SKM-1 treated with dmso at 0.1 percent for 144 hours (cell line): ENCODE results near the gene HOXB2.
A peak's percentile ranks its signal among the peaks of the same experiment; 100 is the strongest.

Experiments used
- DNase-seq: peaks from one replicate; lab custom pipeline; 2025; ENCODE audit not compliant: unreplicated experiment; lab: John Stamatoyannopoulos, UW

Gene HOXB2

DNA sequence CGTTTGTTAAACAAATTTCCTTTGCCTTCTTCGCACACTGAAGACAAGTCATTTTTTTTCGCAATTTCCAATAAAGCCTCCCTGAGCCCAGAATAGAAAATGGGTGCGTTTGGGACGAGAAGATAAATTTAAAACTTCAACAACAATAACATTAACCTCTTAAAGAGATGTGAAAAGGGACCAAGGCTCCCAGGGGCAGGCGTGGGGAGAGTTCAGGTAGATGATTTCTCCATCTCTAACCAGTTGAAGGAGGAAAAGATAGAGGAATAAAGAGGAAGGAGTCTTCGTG, 34.5 kb upstream of the HOXB2 start:
- no peak for DNase-seq

DNA sequence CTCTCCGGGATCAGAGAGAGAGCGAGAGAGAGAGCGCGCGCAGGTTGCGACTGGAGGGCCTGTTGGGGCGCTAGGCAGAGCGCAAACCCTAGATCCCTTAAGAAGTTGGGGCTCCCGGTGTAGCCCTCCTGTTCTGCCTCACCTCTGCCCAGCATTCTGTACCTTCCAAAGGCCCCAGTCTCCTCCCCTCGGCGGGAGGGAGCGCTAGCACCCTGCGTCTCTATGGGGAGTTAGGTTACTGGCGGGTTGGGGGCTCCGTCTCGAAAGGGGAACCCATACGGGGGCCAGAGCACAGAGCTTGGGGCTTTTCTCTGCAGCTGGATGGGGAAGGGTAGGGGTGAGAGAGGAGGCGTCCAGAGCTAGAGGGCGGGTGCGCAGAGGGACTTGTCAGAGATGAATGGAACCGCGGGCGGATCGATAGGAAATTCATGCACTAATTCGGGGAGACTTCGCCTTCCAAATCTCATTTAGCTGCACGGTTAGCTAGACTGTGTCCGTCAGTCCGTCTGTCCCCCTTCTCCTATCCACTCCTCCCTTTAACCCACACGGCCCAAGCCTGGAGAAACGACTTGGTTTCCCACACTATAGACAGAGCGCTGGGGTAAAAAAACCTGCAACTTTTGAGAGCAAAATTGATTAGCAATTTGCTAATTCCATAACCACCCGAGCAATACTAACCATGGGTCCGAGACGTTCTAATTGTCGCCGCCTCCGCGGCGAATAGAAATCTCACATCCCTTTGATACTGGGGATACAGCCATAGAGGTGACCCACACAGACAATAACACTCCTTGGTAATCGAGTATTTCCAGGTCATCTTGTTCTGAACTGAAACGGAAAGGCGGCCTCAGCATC, 33.9 kb upstream of the HOXB2 start:
- no peak for DNase-seq

DNA sequence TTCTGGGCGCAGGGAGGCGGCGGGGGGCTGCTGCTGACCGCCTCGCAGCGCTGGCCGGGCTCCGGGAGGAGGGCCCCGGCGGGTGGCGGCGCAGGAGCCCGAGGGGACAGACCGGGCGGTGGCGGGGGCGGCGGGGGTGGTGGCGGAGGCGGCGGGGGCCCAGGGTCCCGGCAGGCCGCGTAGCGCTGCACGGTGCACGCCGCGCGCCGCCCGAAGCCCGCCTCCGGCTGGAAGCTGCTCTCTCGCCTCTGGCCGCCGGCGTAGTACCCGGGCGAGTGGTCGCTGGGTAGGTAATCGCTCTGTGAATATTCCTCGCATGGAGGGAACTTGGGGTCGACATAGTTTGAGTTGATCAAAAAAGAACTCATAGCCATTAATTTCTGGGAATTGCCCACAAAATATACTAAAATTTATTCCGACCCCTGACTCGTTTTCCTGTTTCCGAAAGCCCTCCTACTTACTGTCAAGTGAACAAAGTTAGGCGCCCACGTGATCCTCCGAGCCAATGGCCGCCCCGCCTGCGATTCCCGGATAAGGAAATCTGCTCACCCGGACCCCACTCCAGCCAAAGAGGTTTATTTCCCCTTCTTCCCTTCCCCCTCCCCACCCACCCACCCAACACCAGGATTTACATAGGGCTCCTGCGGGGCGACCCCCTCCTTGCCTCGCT, 33.2 kb upstream of the HOXB2 start, which contains the start of gene HOXB4:
HOXB4 (minus strand) TSS at position 405 of the 670 bp plus-strand sequence; CDS start at position 374, 31 bp downstream.
- peak; percentile 80 for DNase-seq

DNA sequence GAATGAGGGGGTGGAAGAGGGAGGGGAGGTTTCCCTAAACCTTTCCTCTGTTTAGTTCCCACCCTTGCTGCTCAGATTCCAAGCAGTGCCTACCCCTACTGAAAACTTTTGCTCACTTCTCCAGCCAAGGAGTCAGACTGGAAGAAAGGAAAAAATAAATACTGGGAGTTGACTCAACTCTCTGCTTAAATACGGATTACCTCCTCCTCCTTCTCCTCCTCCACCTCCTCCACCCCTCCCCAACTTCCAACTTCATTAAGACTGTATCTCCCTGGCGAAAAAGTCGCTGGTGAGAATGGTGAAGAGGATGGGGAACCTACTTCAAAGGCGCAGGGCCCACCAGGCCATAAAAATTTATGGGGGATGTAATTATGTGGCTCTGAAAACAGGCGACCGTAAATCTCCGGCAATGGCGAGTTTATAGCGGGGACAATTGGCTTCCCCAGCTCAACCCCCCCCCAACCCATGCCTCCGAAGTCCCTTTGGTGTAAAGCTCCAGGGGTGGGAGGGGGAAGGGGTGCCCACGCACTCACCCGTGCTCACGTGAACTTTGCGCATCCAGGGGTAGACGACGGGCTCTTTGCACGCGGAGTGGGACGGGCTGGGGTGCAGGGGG, 32.5 kb upstream of the HOXB2 start:
- DNase-seq, result no peak

DNA sequence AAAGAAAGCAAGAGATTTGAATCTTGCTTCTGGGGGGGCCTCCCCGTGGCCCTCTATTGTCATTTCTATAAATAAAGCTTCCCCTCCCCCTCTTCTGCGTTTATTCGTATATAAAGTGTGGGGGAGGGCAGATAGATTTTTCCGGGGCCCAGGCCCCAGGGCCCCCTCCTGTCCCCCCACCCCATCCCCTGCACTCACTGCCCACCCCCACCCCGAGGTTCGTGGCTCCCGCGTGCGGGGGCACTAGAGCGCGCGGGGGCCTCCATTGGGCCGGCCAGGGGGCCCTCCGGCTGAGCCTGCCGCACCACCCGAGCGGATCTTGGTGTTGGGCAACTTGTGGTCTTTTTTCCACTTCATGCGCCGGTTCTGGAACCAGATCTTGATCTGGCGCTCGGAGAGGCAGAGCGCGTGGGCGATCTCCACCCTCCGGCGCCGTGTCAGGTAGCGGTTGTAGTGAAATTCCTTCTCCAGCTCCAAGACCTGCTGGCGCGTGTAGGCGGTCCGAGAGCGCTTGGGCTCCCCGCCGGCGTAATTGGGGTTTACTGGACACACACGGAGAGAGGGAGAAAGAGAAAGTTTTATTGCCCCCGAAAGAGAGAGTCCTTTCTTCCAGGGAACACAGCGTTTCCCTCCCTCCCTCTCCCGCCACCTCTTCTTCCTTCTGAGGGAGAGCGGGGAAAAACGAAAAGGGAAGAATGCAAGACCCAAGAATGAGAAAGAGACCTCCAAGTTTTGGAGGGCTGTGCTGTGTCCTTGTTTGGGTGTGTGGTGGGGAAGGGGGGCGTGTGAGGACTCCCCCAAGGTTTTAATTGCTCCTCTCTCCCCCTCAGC, 31.8 kb upstream of the HOXB2 start:
- DNase-seq, result no peak

DNA sequence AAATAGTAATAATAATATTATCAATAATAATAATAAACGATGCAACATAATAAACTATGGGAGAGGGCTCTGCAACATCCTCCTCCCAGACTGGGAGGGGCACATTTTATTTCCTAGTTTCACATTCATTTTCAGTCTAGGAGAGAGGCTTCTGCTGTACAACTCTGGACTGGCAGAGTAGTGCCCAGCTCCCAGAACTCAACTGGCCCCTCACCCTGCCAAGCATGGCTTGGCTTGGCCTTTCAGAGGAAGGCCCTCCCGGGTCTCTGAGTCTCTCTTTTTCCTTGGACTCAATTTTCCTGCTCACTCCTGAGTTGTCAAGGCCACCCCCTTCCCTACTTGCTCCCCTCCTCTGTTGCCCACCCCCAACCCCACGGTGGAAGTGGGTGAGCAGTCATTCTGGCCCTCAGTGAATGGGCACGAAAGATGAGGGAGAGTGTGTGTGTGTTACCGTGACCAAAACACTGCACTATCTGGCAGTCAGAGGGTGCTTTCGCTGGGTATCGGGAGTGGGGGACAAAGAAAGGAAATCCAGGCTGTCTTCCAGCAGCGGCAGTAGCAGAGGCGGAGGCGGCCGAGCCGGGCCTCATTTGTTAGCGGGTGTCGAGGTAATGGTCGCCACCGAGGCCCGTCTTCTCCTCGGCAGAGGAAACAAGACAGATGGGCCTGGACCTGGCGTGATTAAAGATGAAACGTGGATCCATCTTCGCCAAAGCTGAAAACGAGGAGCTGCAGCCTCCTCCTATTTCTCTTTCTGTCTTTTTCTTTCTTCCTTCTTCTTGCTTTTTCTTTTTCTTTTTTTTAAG, 31.0 kb upstream of the HOXB2 start:
- DNase-seq, result no peak

DNA sequence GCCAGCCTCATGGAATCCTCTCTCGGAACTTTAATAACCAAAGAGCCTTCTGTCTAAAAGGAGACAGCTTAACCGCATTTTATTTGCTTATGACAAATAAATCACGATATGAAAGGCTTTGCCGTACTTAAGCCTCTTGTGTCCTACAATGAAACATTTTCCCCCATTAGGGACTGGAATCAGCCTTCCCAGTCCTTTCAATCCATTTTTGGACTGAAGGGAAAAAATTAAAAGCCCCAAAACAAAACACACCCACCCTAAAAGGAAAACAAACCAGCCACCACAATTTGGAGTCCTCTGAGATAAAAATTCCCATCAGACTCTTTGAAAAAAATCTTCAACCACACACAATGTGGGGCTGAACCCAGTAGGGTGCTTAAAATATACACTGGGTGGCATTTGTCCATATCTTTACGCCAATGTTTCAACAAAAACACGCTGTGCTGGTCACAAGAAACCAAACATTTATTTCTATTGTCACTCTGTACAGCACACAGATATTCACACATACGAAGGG, 30.2 kb upstream of the HOXB2 start:
- no peak for DNase-seq

DNA sequence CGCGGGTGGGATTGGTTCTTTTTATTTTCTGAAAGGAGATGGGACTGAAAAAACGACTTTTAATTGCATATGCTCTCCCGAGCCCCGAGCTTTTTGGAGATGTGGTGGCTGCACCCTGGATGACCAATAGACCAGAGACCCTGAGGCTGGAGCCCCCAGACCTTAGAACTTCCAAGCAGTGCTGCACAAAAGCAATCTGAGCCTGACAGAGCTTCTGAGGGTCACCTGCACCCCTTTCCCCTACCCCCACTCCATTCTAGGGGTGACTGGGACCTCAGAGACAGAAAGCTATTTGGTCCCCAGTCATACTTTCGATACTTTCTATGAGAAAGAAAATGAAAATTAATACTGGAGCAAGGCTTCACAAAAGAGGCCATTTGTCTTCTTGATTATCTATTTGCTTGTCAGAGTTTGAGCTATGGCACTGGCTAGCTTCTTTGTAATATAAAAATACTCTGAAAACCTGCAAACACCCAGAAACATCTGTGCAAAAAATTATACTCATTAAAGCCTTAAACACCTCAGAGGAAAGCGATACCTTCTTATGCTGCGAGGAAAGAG, 29.7 kb upstream of the HOXB2 start:
- no peak for DNase-seq

DNA sequence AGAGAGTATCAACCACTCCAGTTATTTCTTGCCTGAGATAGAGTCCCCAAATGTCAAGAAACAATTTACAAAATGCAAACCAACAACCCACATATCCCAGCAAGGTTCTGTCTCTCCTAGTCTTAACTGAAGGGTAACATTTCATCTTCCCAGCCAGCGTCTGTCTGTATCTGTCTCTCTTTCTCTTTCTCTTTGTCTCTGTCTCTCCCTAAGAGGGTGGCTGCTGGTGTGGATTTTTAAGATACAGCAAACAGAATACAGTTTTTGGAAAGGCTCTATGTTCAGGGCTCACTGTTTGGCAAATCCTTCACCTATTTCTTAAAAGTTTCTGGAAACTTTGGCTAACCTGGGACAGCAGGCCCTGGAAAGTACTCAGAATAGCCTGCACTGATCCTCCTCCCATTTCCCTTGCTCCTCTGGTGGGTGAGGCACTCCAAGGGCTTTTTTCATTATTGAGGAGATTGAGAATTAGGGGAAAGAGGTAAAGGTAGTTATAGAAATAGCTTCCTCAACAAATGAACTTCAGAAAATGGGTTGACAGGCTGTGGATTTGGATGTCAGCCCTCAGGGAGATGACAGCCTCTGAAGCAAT, 27.0 kb upstream of the HOXB2 start:
- no peak for DNase-seq

DNA sequence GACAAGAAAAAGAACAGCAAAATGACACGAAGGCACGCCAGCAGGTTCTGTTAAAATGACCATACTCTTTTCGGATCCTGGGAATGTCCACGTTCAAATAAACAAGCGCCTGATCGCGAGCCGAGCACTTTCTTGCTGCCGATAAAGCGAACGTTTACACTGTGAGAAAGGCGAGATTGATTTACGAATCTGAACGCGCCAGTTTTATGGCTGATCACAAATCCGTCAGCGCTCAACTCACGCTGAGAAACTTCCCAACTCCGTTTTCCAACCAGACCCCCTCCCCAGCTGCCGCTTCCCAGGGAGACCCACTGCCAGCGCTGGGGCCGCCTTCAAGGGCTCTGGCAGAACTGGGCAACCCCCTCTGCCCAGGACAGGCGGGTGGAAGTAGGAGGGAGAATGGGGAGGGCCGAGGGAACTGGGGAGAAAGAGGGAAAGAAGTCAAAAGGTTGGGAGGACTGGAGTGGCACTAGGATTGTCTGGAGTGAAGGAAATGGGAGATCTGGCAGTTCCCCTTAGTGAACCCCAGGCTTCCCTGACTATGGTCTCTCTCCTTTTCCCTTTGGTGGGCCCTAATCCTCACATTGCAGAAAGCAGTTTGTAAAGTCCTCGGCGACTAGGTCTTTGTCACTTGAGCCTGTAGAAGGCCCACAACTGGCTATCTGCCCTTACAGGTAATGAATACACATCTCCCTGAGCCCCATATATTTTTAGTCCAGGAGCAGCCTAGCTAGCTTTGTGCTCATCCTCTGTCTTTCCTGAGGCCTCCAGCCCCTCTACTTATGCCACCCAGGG, 26.3 kb upstream of the HOXB2 start:
- no peak for DNase-seq

DNA sequence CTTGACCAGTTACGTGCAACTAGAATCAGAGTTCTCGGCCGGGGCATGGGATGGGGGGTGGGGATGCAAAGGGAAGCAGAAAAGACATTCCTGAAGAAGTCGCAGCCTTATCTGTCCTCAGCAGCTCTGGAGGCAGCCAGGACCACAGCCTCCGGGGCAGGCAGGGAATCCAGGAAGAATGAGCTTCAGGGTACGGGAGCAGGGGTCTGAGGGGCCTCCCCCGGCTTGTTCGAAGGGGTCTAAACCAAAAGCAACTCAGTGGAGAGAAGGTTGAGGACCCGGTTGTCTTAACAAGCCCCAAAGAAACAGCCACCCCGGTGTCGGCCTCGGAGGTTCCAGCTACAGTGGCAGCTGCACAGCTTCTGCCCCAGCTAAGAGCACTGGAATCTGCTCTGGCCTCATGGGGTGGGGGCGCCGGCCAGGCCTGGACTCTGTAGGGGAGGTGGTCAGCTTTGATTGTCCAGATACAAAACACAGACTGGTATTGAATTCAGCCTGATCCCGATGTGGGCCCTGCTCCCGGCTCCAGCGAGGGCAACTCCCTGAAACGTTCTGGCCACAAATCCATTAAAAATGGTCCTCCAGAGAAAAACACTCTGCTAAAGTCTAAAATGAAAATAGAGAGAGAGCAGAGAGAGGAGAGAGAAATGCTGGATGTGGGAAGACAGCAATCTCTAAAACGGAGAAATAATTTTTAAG, 25.6 kb upstream of the HOXB2 start:
- no peak for DNase-seq

DNA sequence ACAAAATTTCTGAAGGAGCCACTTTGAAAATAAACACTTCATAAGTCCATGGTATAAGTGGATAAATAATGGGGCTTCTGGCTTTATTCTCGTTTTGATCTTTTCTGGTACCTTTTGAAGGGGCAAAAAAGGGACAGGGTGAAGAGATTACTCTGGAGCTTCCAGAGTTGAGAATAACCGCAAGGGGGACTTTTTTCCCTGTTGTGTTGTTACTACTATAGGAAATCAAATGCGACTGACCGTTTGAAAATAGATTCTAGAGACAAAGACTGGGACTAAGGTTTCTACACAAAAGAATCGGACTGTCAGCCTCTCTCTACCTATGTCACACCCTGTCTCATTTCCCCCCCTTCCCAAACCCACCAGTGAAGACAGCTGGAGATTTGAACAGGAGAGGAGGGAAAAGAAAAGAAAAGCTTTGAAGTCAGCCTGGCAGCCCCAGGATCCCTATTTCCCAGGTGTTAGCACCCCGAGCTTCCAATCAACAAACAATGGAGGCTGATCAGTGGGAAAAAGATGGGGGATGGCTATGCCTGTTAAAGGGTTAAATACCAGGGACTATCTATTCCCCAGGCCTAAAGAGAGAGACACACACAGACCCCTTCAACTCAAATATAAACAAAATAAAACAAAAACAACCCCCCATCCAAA, 24.9 kb upstream of the HOXB2 start:
- DNase-seq, result no peak

DNA sequence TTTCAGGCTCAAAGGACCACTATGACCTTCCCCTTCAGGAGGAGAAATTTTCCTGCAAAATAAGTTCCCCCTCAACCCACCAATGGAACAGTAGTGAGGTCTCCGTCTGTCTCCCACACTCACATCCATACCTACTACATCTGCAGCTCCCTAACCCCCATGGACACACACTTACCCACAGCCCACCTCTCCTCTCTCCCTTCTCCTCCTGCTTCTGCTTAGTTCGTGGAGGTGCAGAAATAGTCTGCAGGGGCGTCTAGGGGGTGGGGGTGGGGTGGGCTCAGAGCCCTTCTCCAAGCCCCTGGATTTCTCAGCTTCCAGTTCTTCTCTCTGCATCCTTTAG, 24.3 kb upstream of the HOXB2 start:
- DNase-seq, result no peak

DNA sequence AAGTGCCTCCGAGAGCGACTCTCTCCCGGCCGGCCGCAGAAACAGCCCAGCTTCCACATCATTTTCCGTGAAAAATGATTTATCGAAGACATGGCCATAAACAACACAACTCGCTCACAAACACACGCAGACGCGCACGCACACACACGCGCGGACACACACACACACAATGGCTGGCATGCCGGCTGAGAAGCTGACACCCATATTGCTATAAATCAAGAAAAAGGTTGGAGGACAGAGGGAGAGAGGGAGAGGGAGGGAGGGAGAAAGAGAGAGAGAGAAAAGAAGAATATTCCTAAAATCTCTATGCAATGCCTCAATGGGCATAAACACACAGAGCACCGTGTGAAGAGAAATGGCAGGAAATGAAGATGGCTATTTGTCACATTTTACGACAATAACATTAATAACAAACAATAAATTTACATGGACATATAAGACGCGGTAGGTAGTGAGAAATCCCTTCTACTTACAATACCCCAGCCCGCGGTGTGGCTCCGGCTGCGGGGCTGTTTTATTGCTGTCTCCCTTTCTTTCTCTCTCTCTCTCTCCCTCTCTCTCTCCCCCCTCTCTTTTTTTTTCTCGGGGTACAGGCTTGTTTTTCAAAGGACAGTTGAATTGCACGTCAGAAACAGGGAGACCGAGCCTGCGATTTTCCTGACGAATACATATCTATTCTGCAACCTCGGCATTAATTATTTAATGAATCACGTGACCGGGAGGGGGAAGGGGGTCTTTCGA, 23.8 kb upstream of the HOXB2 start:
- DNase-seq, result no peak

DNA sequence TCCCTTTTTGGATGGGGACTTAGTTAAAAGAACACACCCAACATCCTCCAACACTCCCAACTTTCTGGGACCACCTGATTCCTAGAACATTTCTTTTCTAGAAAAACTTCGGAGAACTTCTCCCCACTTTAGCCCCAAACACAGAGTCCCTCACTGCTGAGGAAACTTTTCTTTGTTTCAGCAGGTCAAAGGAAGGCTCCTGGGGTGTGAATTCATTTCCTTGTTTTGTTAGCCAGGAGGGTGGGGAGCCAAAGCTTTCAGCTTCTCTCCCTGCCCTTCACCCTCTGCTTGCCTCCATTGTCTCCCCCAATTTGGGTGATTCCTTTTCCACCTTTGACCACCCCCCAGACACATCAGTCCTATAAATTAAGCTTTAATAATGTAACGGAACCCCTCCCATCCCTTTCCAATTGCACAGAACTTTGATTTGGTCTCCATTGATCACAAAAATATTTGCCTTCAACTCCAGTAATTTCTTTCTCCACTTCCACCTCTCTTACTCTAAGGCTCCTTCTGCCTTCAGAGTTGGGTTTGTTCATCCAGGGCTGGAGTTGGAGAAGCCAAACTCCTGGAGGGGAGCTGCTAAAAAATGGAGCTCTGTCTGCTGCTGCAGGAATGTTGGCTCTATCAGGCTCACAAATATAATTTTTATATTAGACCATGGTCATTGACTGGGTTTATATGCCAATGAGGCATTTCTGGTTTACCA, 22.9 kb upstream of the HOXB2 start:
- DNase-seq, result no peak

DNA sequence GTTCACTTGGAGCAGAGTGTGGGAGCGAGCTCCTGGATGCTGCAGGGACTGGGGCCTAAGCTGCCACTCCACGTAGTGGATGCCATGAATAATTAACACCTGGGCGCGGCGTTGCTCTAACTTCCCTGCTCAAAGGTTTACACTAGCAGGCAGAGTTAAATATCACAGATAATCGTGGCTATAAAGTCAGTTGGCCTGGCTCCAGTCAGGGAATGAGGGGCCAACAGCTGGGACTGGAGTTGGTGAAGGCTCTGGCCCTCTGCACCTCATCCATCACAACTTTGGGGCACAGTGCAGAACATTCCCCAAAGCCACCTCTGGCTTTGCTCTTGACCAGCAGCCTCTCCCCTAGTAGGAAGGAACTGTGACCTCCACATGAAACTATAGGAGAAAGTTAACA, 22.3 kb upstream of the HOXB2 start:
- DNase-seq, result no peak

DNA sequence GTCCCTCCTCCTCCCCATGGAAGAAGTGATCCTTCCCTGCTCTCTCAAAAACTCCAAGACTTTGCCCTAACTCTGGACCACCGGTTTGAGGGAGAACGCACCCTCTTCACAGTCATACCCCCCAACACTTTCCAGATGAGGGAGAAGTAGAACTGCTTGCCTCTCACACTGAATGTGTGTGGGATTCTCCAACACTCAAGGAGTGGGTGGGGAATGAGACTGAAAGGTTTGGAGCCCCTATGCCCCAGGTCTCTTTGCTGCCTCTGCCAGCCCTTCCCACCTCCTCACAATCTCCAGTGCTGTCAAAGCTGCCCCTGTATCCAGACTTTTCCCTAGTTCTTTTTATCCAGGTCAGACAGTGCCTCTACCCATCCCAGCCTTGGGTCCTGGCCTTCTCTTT, 21.8 kb upstream of the HOXB2 start:
- no peak for DNase-seq
